ENCODE results near the gene THADA. TPM values are rescaled to one million over a fixed set of nuclear protein-coding genes. Genes with fewer than 3 reads are reported as not detected.
"Not testable (repeated sequence)": the region's sequence is repeated elsewhere in the genome, so short reads cannot be mapped to it uniquely, and the experiment has no call there.

Gene THADA
- polyA plus RNA-seq, 4 donors: 6.3 to 13.5 (median 12.7) TPM

DNA sequence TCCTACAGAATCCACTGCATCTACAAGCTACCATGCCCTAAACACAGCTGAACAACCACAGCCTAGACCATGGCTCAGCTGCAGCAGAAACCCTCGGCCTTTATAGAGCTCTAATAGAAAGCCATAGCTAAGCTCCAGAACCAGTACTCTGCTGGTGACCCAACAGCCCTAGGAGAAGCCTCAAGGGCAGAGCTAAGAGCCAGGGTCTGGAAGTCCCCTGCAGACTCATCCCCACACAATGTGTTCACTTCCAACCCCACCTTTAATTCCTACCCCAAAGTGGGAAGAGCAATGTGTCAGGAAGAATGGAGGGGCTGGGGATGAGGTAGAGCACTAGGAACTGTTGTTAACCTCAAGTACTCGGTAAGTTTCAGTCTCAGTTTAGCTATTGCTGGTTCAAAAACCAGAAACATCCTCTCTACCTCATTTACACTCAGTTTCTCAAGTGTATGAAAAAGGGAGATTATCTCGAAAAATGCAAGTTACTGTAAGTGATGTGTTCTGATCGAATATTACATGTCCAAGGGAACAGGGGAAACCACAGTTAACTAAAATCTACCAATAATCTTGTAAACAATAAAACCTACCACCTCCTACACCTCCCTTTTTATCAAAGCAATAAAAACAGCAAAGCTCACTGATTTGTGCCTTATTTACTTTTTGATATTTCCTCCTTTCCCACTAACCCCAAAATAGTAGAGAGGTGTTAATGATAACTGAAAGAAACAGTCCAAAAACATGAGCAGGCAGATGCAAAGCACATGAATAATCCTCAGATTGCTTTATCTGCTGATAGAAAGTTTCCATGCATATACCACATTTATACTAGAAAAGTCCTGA is 36.2 kb downstream of the THADA start:
- peaks cover 0 to 12% (median 7%) of the 10 kb centered on the region in 3 donors for H3K36me3 ChIP-seq (ENCODE audit: control insufficient read depth in 3 of 3, insufficient read depth in 2 of 3, low read depth in 1 of 3, low read length in 3 of 3)
- no peak for DNase-seq
- WGBS, 3 donors: 34 to 53% (median 39%) methylated on average over 4 of the region's 4 CpGs

DNA sequence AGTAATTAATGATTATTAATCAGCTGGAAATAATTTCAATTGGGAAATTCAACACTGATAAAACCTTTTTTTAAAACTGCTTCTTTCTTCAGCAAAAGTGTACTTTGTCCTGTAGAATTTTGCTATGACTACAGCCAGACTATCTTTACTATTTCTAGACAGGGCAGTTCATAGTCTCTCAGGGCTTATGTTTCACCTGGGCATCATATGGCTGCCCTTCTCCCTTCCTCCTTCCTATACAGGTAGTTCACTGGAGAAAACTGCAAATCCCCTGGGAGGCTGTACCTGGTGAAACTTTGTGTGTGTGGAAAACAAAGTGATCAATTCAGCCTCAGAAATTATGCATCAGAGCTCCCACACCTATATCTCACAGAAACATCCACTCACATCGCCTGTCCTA is 38.6 kb downstream of the THADA start:
- Histone ChIP-seq H3K27ac (ENCODE audit: low read depth in 1 of 3, low read length in 2 of 3) (peak overlapping the region in 2 of 3 donors; percentile 32 to 75), H3K36me3 (ENCODE audit: control insufficient read depth in 3 of 3, insufficient read depth in 2 of 3, low read depth in 1 of 3, low read length in 3 of 3) (peaks cover 0 to 12% (median 3%) of the 10 kb centered on the region in 3 donors), H3K4me3 (ENCODE audit: low read depth in 1 of 3, low read length in 3 of 3) (no peak overlapping the region), H3K27me3 (ENCODE audit: control insufficient read depth in 3 of 3, insufficient read depth in 3 of 3, low read length in 3 of 3) (no peaks in the 10 kb centered on the region), H3K9me3 (ENCODE audit: control insufficient read depth in 2 of 2, insufficient read depth in 1 of 2, low read depth in 1 of 2, low read length in 1 of 2) (no peaks in the 10 kb centered on the region), H3K4me1 (ENCODE audit: control insufficient read depth in 3 of 3, insufficient read depth in 2 of 3, low read depth in 1 of 3, low read length in 2 of 3) (peaks cover 0 to 16% (median 4%) of the 10 kb centered on the region in 3 donors)
- FAIRE-seq (no peak), DNase-seq (peak; percentile 68 to 70)
- WGBS, 3 donors: 23 to 60% (median 44%) methylated on average over 1 of the region's 1 CpG

More for the DNA sequence above, 36.2 kb downstream of the THADA start:
- no peaks in the 10 kb centered on the region for H3K27me3 ChIP-seq (ENCODE audit: control insufficient read depth in 3 of 3, insufficient read depth in 3 of 3, low read length in 3 of 3)
- no peaks in the 10 kb centered on the region for H3K9me3 ChIP-seq (ENCODE audit: control insufficient read depth in 2 of 2, insufficient read depth in 1 of 2, low read depth in 1 of 2, low read length in 1 of 2)
- peaks cover 0 to 16% (median 4%) of the 10 kb centered on the region in 3 donors for H3K4me1 ChIP-seq (ENCODE audit: control insufficient read depth in 3 of 3, insufficient read depth in 2 of 3, low read depth in 1 of 3, low read length in 2 of 3)
- no peak overlapping the region for H3K4me3 ChIP-seq (ENCODE audit: low read depth in 1 of 3, low read length in 3 of 3)
- H3K27ac ChIP-seq (ENCODE audit: low read depth in 1 of 3, low read length in 2 of 3): no peak overlapping the region
- no peak for FAIRE-seq

DNA sequence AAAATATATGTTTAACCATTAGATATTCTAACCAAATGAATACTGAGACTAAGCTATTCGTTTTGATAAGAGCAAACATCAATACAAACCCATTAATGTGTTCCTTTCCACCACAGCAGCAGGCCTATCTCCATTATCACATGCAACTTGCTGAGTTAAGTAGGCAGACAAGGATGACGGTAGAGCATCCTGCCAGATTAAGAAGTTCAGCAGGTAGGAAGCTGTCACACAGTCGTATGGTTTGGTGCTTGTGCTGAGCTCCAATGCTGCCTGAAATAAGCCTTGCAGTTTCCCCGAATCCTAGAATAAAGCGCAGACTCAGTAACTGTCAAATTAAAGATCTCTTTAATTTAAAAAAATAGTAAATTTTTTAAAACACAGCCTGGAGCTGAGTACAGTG is 39.6 kb downstream of the THADA start:
- Histone ChIP-seq H3K4me3 (ENCODE audit: low read depth in 1 of 3, low read length in 3 of 3) (no peak overlapping the region), H3K27me3 (ENCODE audit: control insufficient read depth in 3 of 3, insufficient read depth in 3 of 3, low read length in 3 of 3) (no peaks in the 10 kb centered on the region), H3K27ac (ENCODE audit: low read depth in 1 of 3, low read length in 2 of 3) (no peak overlapping the region), H3K36me3 (ENCODE audit: control insufficient read depth in 3 of 3, insufficient read depth in 2 of 3, low read depth in 1 of 3, low read length in 3 of 3) (peaks cover 0 to 14% (median 3%) of the 10 kb centered on the region in 3 donors), H3K4me1 (ENCODE audit: control insufficient read depth in 3 of 3, insufficient read depth in 2 of 3, low read depth in 1 of 3, low read length in 2 of 3) (peaks cover 0 to 16% (median 4%) of the 10 kb centered on the region in 3 donors), H3K9me3 (ENCODE audit: control insufficient read depth in 2 of 2, insufficient read depth in 1 of 2, low read depth in 1 of 2, low read length in 1 of 2) (no peaks in the 10 kb centered on the region)
- WGBS, 3 donors: 82 to 90% (median 88%) methylated on average over 5 of the region's 5 CpGs
- DNase-seq (no peak), FAIRE-seq (no peak)

DNA sequence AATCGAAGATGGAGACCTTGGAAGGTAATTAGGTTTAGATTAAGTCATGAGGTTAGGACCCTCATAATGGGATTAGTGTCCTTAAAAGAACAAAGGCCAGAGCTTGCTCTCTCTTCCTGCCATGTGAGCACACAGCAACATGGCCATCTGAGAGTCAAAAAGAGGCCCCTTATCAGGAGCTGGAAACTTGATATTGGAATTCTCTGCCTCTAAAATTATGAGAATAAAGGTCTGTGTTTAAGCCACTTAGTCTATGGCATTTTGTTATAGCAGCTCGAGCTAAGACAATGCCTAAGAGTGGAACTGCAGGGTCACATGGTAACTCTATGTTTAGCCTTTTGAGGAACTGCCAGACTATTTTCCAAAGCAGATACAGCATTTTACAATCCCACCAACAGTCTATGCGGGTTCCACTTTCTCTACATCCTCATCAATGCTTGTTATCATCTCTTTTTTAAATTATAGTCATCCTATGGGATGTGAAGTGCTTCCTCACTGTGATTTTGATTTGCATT is 42.4 kb downstream of the THADA start:
- peaks cover 2 to 13% (median 3%) of the 10 kb centered on the region in 3 donors for H3K36me3 ChIP-seq (ENCODE audit: control insufficient read depth in 3 of 3, insufficient read depth in 2 of 3, low read depth in 1 of 3, low read length in 3 of 3)
- 78 to 83% (median 81%) methylated on average over 3 of the region's 3 CpGs for WGBS, 3 donors
- FAIRE-seq (no peak), DNase-seq (no peak)
- no peaks in the 10 kb centered on the region for H3K9me3 ChIP-seq (ENCODE audit: control insufficient read depth in 2 of 2, insufficient read depth in 1 of 2, low read depth in 1 of 2, low read length in 1 of 2)
- H3K27ac ChIP-seq (ENCODE audit: low read depth in 1 of 3, low read length in 2 of 3): no peak overlapping the region
- H3K4me1 ChIP-seq (ENCODE audit: control insufficient read depth in 3 of 3, insufficient read depth in 2 of 3, low read depth in 1 of 3, low read length in 2 of 3): peaks cover 0 to 12% (median 0%) of the 10 kb centered on the region in 3 donors
- H3K4me3 ChIP-seq (ENCODE audit: low read depth in 1 of 3, low read length in 3 of 3): no peak overlapping the region
- H3K27me3 ChIP-seq (ENCODE audit: control insufficient read depth in 3 of 3, insufficient read depth in 3 of 3, low read length in 3 of 3): no peaks in the 10 kb centered on the region

DNA sequence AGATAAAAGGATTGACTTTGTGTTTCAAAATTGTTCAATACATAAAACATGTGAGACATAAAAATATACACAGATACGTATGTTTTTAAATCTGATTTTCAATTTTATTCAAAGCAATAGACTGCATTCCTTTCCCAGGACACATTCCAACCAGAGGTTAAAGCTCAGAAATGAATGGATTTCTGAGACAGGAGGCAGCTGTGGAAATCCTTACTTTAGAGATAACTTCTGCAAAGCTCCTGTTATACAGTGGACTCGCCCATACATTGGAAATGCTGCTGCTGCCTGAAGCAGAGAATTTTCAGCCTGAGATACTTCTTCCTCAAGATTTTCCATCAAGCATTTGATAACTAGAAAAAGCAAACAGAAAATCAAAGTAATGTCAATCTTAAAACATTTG is 43.8 kb downstream of the THADA start:
- whole genome bisulfite sequencing, 3 donors: 92 to 97% (median 95%) methylated on average over 2 of the region's 2 CpGs
- FAIRE-seq: no peak
- peaks cover 2 to 13% (median 3%) of the 10 kb centered on the region in 3 donors for H3K36me3 ChIP-seq (ENCODE audit: control insufficient read depth in 3 of 3, insufficient read depth in 2 of 3, low read depth in 1 of 3, low read length in 3 of 3)

DNA sequence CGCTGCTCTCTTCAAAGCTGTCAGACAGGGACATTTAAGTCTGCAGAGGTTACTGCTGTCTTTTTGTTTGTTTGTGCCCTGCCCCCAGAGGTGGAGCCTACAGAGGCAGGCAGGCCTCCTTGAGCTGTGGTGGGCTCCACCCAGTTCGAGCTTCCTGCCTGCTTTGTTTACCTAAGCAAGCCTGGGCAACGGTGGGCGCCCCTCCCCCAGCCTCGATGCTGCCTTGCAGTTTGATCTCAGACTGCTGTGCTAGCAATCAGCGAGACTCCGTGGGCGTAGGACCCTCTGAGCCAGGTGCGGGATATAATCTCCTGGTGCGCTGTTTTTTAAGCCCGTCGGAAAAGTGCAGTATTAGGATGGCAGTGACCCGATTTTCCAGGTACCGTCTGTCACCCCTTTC is 47.5 kb downstream of the THADA start:
- H3K4me3 ChIP-seq (ENCODE audit: low read depth in 1 of 3, low read length in 3 of 3); H3K27me3 ChIP-seq (ENCODE audit: control insufficient read depth in 3 of 3, insufficient read depth in 3 of 3, low read length in 3 of 3); H3K27ac ChIP-seq (ENCODE audit: low read depth in 1 of 3, low read length in 2 of 3); DNase-seq; FAIRE-seq; H3K36me3 ChIP-seq (ENCODE audit: control insufficient read depth in 3 of 3, insufficient read depth in 2 of 3, low read depth in 1 of 3, low read length in 3 of 3); H3K4me1 ChIP-seq (ENCODE audit: control insufficient read depth in 3 of 3, insufficient read depth in 2 of 3, low read depth in 1 of 3, low read length in 2 of 3); H3K9me3 ChIP-seq (ENCODE audit: control insufficient read depth in 2 of 2, insufficient read depth in 1 of 2, low read depth in 1 of 2, low read length in 1 of 2): not testable (repeated sequence)
- 86 to 92% (median 91%) methylated on average over 14 of the region's 14 CpGs for WGBS, 3 donors

More for the DNA sequence above, 43.8 kb downstream of the THADA start:
- Histone ChIP-seq H3K4me3 (ENCODE audit: low read depth in 1 of 3, low read length in 3 of 3) (no peak overlapping the region), H3K4me1 (ENCODE audit: control insufficient read depth in 3 of 3, insufficient read depth in 2 of 3, low read depth in 1 of 3, low read length in 2 of 3) (peaks cover 0 to 5% (median 0%) of the 10 kb centered on the region in 3 donors), H3K9me3 (ENCODE audit: control insufficient read depth in 2 of 2, insufficient read depth in 1 of 2, low read depth in 1 of 2, low read length in 1 of 2) (no peaks in the 10 kb centered on the region), H3K27ac (ENCODE audit: low read depth in 1 of 3, low read length in 2 of 3) (no peak overlapping the region), H3K27me3 (ENCODE audit: control insufficient read depth in 3 of 3, insufficient read depth in 3 of 3, low read length in 3 of 3) (no peaks in the 10 kb centered on the region)
- peak in 1 of 2 donors; percentile 16 for DNase-seq

DNA sequence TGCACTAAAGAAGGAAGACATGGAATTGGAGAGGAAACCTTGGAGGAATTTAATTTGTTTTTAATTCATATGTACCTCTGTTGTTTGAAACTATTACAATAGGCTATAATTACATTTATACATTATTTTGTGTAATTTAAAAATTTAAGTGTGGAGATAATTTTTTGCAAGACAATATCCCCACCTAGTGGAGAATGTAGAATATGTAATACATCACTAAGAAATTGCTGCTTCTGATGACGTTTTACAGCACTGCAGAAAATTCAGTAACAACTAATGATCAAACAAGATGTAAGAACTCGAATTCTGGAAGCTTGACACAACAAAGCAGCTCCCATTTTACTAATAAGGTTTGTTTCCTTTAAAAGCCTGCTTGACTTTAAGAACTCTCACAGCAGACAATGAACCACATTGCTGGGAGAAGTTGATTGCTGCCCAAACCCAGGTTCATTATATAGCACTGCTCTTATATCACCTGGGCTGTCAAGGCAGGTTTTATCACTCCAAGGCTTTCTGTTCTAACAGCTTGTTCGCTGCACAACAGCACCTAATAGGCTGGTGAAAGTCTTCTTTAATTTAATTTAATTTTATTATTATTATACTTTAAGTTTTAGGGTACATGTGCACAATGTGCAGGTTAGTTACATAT is 53.4 kb downstream of the THADA start:
- DNase-seq: peak; percentile 44 to 58
- Histone ChIP-seq H3K27me3 (ENCODE audit: control insufficient read depth in 3 of 3, insufficient read depth in 3 of 3, low read length in 3 of 3) (no peaks in the 10 kb centered on the region), H3K4me1 (ENCODE audit: control insufficient read depth in 3 of 3, insufficient read depth in 2 of 3, low read depth in 1 of 3, low read length in 2 of 3) (no peaks in the 10 kb centered on the region), H3K9me3 (ENCODE audit: control insufficient read depth in 2 of 2, insufficient read depth in 1 of 2, low read depth in 1 of 2, low read length in 1 of 2) (no peaks in the 10 kb centered on the region), H3K36me3 (ENCODE audit: control insufficient read depth in 3 of 3, insufficient read depth in 2 of 3, low read depth in 1 of 3, low read length in 3 of 3) (peaks cover 0 to 3% (median 0%) of the 10 kb centered on the region in 3 donors), H3K4me3 (ENCODE audit: low read depth in 1 of 3, low read length in 3 of 3) (no peak overlapping the region), H3K27ac (ENCODE audit: low read depth in 1 of 3, low read length in 2 of 3) (no peak overlapping the region)
- FAIRE-seq: peak; percentile 65
- WGBS, 3 donors: 6 to 18% (median 8%) methylated on average over 3 of the region's 3 CpGs

DNA sequence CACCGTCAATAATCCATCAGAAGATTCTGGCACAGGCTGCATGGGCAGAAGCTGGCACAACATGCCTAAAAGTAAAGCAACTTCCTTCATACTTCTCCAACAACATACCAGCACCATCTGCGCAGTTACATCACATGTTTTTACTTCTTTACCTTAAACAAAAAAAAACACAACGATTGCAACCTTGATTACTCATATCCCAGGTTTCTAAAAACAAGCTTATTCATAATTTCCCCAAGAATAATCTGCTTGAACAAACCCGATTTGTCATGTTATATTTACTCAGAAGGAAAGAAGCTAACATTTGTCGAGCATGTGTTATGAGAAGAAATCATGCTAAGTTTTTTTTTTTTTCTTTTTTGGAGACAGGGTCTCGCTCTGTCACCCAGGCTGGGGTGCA is 54.7 kb downstream of the THADA start:
- WGBS, 3 donors: 69 to 87% (median 80%) methylated on average over 6 of the region's 6 CpGs
- Histone ChIP-seq H3K4me3 (ENCODE audit: low read depth in 1 of 3, low read length in 3 of 3) (no peak overlapping the region), H3K36me3 (ENCODE audit: control insufficient read depth in 3 of 3, insufficient read depth in 2 of 3, low read depth in 1 of 3, low read length in 3 of 3) (peaks cover 0 to 3% (median 0%) of the 10 kb centered on the region in 3 donors), H3K9me3 (ENCODE audit: control insufficient read depth in 2 of 2, insufficient read depth in 1 of 2, low read depth in 1 of 2, low read length in 1 of 2) (no peaks in the 10 kb centered on the region), H3K27me3 (ENCODE audit: control insufficient read depth in 3 of 3, insufficient read depth in 3 of 3, low read length in 3 of 3) (no peaks in the 10 kb centered on the region), H3K27ac (ENCODE audit: low read depth in 1 of 3, low read length in 2 of 3) (peak overlapping the region in 2 of 3 donors; percentile 3 to 76), H3K4me1 (ENCODE audit: control insufficient read depth in 3 of 3, insufficient read depth in 2 of 3, low read depth in 1 of 3, low read length in 2 of 3) (no peaks in the 10 kb centered on the region)
- FAIRE-seq: no peak
- no peak for DNase-seq

All from small intestine (tissue), 7 donors.